Measurements from ENCODE around the gene UBL5.
"Not testable (repeated sequence)": the region's sequence is repeated elsewhere in the genome, so short reads cannot be mapped to it uniquely, and the experiment has no call there.

UBL5 gene

GRCh38 chr19:9818175-9818733, 9.5 kb upstream of the UBL5 start:
- no peak for DNase-seq

GRCh38 chr19:9818734-9819595, 8.8 kb upstream of the UBL5 start, which contains the start of gene FBXL12:
TSS of gene FBXL12 (minus strand) at chr19:9819079. CDS start at chr19:9818813, 266 bp downstream.
- peak; percentile 98 for DNase-seq

- no peak for DNase-seq
Observed at GRCh38 chr19:9819596-9819909, 8.2 kb upstream of the UBL5 start.

GRCh38 chr19:9820034-9820433, 7.7 kb upstream of the UBL5 start:
- not testable (repeated sequence) for DNase-seq

GRCh38 chr19:9823816-9824215, 3.9 kb upstream of the UBL5 start:
- DNase-seq = no peak

- DNase-seq = no peak
Observed at GRCh38 chr19:9828551-9829063, 889 bp downstream of the UBL5 start.

- no peak for DNase-seq
Observed at GRCh38 chr19:9834307-9834725, 6.6 kb downstream of the UBL5 start.

- peak; percentile 97 for DNase-seq
Observed at GRCh38 chr19:9834726-9835506, 7.2 kb downstream of the UBL5 start, which contains the start of gene PIN1. TSS of gene PIN1 (plus strand) at chr19:9835318. CDS start at chr19:9835345, 27 bp downstream.

GRCh38 chr19:9835507-9835949, 7.8 kb downstream of the UBL5 start:
- DNase-seq = no peak

- DNase-seq = no peak
Observed at GRCh38 chr19:9836021-9836420, 8.3 kb downstream of the UBL5 start.

GRCh38 chr19:9838324-9838723, 10.6 kb downstream of the UBL5 start:
- DNase-seq = no peak

- DNase-seq = no peak
Observed at GRCh38 chr19:9839415-9839814, 11.7 kb downstream of the UBL5 start.

- no peak for DNase-seq
Observed at GRCh38 chr19:9842834-9843625, 15.3 kb downstream of the UBL5 start.

GRCh38 chr19:9843626-9844273, 16.0 kb downstream of the UBL5 start:
- DNase-seq = not testable (repeated sequence)

- no peak for DNase-seq
Observed at GRCh38 chr19:9847087-9847671, 19.5 kb downstream of the UBL5 start.

- DNase-seq = no peak
Observed at GRCh38 chr19:9848060-9848459, 20.3 kb downstream of the UBL5 start.

- no peak for DNase-seq
Observed at GRCh38 chr19:9848762-9849161, 21.0 kb downstream of the UBL5 start.

GRCh38 chr19:9849791-9850190, 22.1 kb downstream of the UBL5 start:
- DNase-seq = no peak

- DNase-seq = peak; percentile 31
Observed at GRCh38 chr19:9850235-9850959, 22.7 kb downstream of the UBL5 start.

- no peak for DNase-seq
Observed at GRCh38 chr19:9854282-9854846, 26.6 kb downstream of the UBL5 start.

Measured in NCI-H1417 treated with DMSO at 0.1 percent for 48 hours (cell line).